Peyer's patch (tissue), 4 donors: ENCODE data around the gene AUNIP. TPM values are rescaled to one million over a fixed set of nuclear protein-coding genes. Genes with fewer than 3 reads are reported as not detected.

Source experiments
- DNase-seq, 3 donors: peaks; one replicate each; pipeline ENCODE4 v3.0.0-alpha.2; 2017 to 2019
- H3K27ac ChIP-seq, 4 donors: fragments of 200-600 bp; sonication (generic); one replicate each; pipeline ENCODE4 v1.5.1; 2016 to 2019
- H3K27me3 ChIP-seq, 2 donors: fragments of 200-600 bp; sonication (generic); one replicate each; pipeline ENCODE4 v1.5.1; 2019
- H3K36me3 ChIP-seq, 3 donors: fragments of 200-600 bp; sonication (generic); one replicate each; pipeline ENCODE4 v1.5.1; 2016 to 2019
- H3K4me1 ChIP-seq, 4 donors: fragments of 200-600 bp; sonication (generic); one replicate each; pipeline ENCODE4 v1.5.1; 2016 to 2019
- H3K4me3 ChIP-seq, 4 donors: fragments of 200-600 bp; sonication (generic); 1 replicate in 3 of 4; 2 replicates in 1 of 4; pipeline ENCODE4 v1.5.1; 2016 to 2019; ENCODE audit warnings: mild to moderate bottlenecking in 1 of 4
- H3K9me3 ChIP-seq, 4 donors: fragments of 200-600 bp; sonication (generic); one replicate each; pipeline ENCODE4 v1.5.1; 2016 to 2019; ENCODE audit warnings: mild to moderate bottlenecking in 1 of 4
- POLR2A ChIP-seq, 2 donors: fragments of 450-650 bp; IDR thresholded peaks; one replicate each; pipeline ENCODE4 v1.5.1; 2017; ENCODE audit warnings: antibody characterized with exemption in 2 of 2, mild to moderate bottlenecking in 2 of 2, moderate library complexity in 2 of 2
- total RNA-seq, 4 donors: library from RNA; depleted of rRNA; stranded (reverse); fragments of >200 nt; gene quantifications; one replicate each; pipeline ENCODE4 v1.1.0, GENCODE V29; 2016
- TF ChIP-seq, protein P1 (sequence below), 6 experiments: fragments of 450-650 bp in 4 of 6; fragments of 200-600 bp in 2 of 6; sonication (generic) in 1 of 6; IDR thresholded peaks; one replicate each; pipeline ENCODE4 v1.5.1; 2017 to 2019; ENCODE audit warnings: antibody characterized with exemption in 6 of 6, mild to moderate bottlenecking in 3 of 6, moderate library complexity in 1 of 6

Gene AUNIP
- total RNA-seq, 4 donors from 2014 or later, result 0.95 to 1.6 TPM; not detected in 2

DNA sequence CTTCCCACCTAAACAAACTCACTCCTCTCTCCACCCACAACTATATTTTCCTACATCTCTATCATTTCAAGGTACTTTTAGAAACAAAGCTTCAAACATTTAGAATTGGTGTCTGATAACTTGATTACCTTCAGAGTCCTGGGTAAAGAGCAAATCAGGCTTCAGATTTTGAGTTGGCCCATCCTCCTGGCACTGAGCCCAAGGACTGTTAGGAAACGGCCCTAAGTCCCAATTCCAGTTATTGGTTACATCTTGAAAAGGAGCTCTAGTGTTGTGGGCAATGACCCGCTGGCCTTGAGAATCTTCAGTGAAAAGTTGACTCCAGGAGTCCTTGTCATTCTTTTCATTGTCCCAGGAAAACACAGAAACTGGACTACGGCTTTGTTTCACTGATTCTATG is 24.4 kb downstream of the AUNIP start:
- peaks cover 0 to 44% (median 0%) of the 10 kb centered on the region in 3 donors for H3K36me3 ChIP-seq
- no peak for DNase-seq
- no peaks in the 10 kb centered on the region for H3K27me3 ChIP-seq
- H3K4me3 ChIP-seq, result no peak overlapping the region
- TF ChIP-seq, protein P1, sequence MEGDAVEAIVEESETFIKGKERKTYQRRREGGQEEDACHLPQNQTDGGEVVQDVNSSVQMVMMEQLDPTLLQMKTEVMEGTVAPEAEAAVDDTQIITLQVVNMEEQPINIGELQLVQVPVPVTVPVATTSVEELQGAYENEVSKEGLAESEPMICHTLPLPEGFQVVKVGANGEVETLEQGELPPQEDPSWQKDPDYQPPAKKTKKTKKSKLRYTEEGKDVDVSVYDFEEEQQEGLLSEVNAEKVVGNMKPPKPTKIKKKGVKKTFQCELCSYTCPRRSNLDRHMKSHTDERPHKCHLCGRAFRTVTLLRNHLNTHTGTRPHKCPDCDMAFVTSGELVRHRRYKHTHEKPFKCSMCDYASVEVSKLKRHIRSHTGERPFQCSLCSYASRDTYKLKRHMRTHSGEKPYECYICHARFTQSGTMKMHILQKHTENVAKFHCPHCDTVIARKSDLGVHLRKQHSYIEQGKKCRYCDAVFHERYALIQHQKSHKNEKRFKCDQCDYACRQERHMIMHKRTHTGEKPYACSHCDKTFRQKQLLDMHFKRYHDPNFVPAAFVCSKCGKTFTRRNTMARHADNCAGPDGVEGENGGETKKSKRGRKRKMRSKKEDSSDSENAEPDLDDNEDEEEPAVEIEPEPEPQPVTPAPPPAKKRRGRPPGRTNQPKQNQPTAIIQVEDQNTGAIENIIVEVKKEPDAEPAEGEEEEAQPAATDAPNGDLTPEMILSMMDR (IDR thresholded peaks at IDR 0.05), result no peak
- TF ChIP-seq POLR2A (IDR thresholded peaks at IDR 0.05), result no peak
- no peaks in the 10 kb centered on the region for H3K4me1 ChIP-seq
- no peaks in the 10 kb centered on the region for H3K9me3 ChIP-seq
- H3K27ac ChIP-seq, result no peak overlapping the region

DNA sequence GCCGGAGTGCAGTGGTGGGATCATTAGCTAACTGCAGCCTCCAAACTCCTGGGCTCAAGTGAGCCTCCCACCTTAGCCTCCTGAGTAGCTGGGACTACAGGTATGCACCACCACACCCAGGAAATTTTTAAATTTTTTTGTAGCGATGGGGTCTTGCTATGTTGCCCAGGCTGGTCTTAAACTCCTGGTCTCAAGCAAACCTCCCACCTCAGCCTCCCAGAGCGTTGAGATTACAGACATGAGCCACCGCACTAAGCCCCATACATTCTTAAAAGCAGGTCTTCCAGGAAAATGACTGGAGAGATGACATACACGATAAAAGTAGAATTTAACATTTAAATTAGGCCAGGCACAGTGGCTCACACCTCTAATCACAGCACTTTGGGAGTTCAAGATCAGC is 26.1 kb downstream of the AUNIP start:
- Histone ChIP-seq H3K27ac (peak overlapping the region in 1 of 4 donors; percentile 60), H3K9me3 (no peaks in the 10 kb centered on the region), H3K4me3 (no peak overlapping the region), H3K27me3 (no peaks in the 10 kb centered on the region), H3K36me3 (peaks cover 0 to 61% (median 0%) of the 10 kb centered on the region in 3 donors), H3K4me1 (no peaks in the 10 kb centered on the region)
- DNase-seq, result no peak
- no peak for TF ChIP-seq POLR2A (IDR thresholded peaks at IDR 0.05)
- TF ChIP-seq, protein P1 (IDR thresholded peaks at IDR 0.05), result no peak

DNA sequence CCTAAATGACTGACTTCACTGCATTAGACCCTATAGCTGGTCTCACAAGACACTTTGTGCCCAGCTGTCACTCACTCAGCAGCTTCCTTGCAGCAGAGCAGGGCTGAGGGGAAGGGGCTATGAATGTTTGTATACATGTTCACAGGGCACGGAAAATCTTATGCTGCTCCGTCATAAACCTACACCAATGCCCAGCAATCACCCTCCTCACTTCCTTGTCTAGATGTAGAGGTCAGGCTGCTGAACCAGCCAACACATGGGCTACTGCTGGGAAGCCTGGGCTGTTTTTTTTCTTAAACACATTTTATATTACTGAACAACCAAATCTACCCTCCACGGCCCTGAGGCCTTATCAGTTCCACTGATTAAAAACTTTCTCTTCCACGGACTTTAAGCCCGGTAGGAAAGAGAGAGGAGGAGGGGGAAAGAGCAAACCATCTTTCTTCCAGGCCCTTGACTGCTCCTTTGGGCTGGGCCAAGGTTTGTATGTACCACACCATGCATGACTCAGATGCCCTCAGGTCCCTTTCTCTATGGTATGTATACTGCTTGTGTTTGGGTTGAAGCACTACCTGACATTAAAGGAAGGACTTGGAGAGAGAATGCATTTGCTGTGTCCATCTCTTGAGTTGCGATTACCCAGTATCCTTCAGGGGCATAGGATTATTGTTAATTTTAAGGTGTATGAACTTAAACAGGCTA is 26.8 kb downstream of the AUNIP start:
- Histone ChIP-seq H3K36me3 (peaks cover 0 to 68% (median 0%) of the 10 kb centered on the region in 3 donors), H3K4me3 (no peak overlapping the region), H3K27ac (peak overlapping the region in 2 of 4 donors; percentile 60 to 63), H3K9me3 (no peaks in the 10 kb centered on the region), H3K4me1 (no peaks in the 10 kb centered on the region), H3K27me3 (no peaks in the 10 kb centered on the region)
- TF ChIP-seq, protein P1 (IDR thresholded peaks at IDR 0.05), result no peak
- TF ChIP-seq POLR2A (IDR thresholded peaks at IDR 0.05), result no peak
- no peak for DNase-seq

DNA sequence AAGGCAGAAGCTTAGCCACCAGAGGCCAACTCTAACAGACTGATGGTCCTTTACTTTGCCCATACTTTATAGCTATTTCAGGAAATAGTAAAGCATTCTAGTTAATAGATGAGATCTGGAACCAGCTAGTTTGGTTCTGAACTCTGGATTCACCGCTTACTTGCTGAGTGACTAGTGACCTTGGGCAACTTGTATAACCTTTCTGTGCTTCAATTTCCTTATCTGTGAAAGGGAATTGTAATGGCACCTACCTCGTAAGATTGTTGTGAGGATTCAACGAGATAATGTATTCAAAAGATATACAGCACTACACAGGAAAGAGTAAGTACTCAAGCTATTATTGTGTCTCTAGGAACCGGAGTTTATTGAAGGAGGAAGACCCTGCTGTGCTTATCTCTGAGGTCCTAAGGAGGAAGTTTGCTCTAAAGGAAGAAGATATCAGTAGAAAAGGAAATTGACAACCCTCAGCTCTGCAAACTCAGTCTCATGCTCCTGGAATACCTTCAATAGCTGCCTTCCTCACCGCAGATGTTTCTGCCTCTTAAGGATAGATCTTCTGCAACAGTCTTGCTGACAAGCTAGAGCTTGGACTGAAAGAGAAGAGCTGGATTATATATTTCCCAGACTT is 27.6 kb downstream of the AUNIP start:
- Histone ChIP-seq H3K4me3 (no peak overlapping the region), H3K36me3 (peaks cover 0 to 76% (median 0%) of the 10 kb centered on the region in 3 donors), H3K4me1 (no peaks in the 10 kb centered on the region), H3K27ac (peak overlapping the region in 2 of 4 donors; percentile 60 to 63), H3K27me3 (no peaks in the 10 kb centered on the region), H3K9me3 (no peaks in the 10 kb centered on the region)
- TF ChIP-seq, protein P1 (IDR thresholded peaks at IDR 0.05), result no peak
- TF ChIP-seq POLR2A (IDR thresholded peaks at IDR 0.05), result no peak
- no peak for DNase-seq

DNA sequence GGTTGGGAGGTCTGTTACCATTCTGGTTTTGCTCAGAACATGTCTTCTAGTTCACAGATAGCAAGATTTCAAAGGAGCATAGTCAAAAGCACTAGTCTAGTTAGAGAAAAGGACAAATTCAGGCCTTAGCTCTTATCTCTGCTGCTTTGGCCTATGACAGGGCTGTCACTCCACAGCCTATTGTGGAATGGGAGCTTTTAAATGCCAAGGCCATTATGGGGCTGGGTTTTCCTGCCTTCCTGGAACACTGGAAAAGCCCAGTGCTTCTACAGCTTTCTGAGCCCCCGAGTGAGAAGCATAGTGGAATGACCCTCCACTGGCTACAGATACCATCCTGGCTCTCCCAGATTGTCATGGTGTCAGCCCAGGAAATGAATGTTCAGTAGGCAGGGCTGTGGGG is 30.2 kb downstream of the AUNIP start:
- Histone ChIP-seq H3K4me3 (no peak overlapping the region), H3K27ac (no peak overlapping the region), H3K36me3 (peaks cover 0 to 94% (median 0%) of the 10 kb centered on the region in 3 donors), H3K4me1 (no peaks in the 10 kb centered on the region), H3K9me3 (no peaks in the 10 kb centered on the region), H3K27me3 (no peaks in the 10 kb centered on the region)
- TF ChIP-seq POLR2A (IDR thresholded peaks at IDR 0.05), result no peak
- TF ChIP-seq, protein P1 (IDR thresholded peaks at IDR 0.05), result no peak
- no peak for DNase-seq
